B cell (primary cell): ENCODE results near the gene GATAD2A. TPM values are rescaled to one million over a fixed set of nuclear protein-coding genes. Genes with fewer than 3 reads are reported as not detected.

Experiments
- ATAC-seq: fragments of 200-7000 bp; cut with Tn5 transposase; one replicate; pipeline ENCODE4 v1.10.0; 2021; ENCODE audit warnings: low read depth, mild to moderate bottlenecking, moderate number of reproducible peaks, moderate library complexity
- CTCF ChIA-PET: fragments of 350-600 bp; sonication (Branson Sonifier 250); formaldehyde crosslinking; loops from one replicate; lab custom pipeline; 2021; ENCODE audit warnings: antibody characterized with exemption, inconsistent platforms; lab: Charles Lee
- POLR2A ChIA-PET: fragments of 350-600 bp; sonication (Branson Sonifier 250); formaldehyde crosslinking; loops from one replicate; lab custom pipeline; 2021; ENCODE audit warnings: antibody characterized with exemption; lab: Charles Lee
- DNase-seq: peaks from one replicate; pipeline ENCODE4 v3.0.0; 2013
- H2AFZ ChIP-seq: 2 replicates; pipeline ENCODE4 v1.6.1; 2012; ENCODE audit warnings: mild to moderate bottlenecking, low read depth, low read length; ENCODE audit not compliant: insufficient read depth, poor library complexity, severe bottlenecking
- H3K27ac ChIP-seq, 2 donors: 1 replicate in 1 of 2; 2 replicates in 1 of 2; pipeline ENCODE4 v1.5.1; 2012 to 2013; ENCODE audit warnings: low read length in 2 of 2, mild to moderate bottlenecking in 2 of 2, moderate library complexity in 1 of 2
- H3K27me3 ChIP-seq, 4 experiments: fragments of 200-600 bp in 1 of 4; sonication (generic) in 1 of 4; replicated peaks in 1 of 4; 1 replicate in 2 of 4; 2 replicates in 2 of 4; pipeline versions ENCODE4 v1.6.1 to v1.7.0; 2013 to 2016; ENCODE audit warnings: low read length in 3 of 4, mild to moderate bottlenecking in 2 of 4, mixed read lengths in 1 of 4, moderate library complexity in 1 of 4; ENCODE audit not compliant: insufficient read depth in 4 of 4, control insufficient read depth in 3 of 4; ENCODE audit errors: control extremely low read depth in 1 of 4
- H3K36me3 ChIP-seq, 2 experiments: replicated peaks in 1 of 2; 1 replicate in 1 of 2; 2 replicates in 1 of 2; pipeline versions ENCODE4 v1.6.1 to v1.7.1; 2013; ENCODE audit warnings: low read length in 1 of 2; ENCODE audit not compliant: insufficient read depth in 2 of 2, control insufficient read depth in 1 of 2; ENCODE audit errors: control extremely low read depth in 1 of 2, extremely low read depth in 1 of 2
- H3K4me1 ChIP-seq, 2 donors: fragments of 200-600 bp in 1 of 2; sonication (generic) in 1 of 2; 1 replicate in 1 of 2; 2 replicates in 1 of 2; pipeline versions ENCODE4 v1.5.1 to v1.6.1; 2013 to 2017; ENCODE audit warnings: low read length in 2 of 2; ENCODE audit not compliant: control insufficient read depth in 2 of 2, insufficient read depth in 2 of 2
- H3K4me2 ChIP-seq: replicated peaks from 2 replicates; pipeline ENCODE3; 2012; ENCODE audit warnings: mild to moderate bottlenecking, low read depth, low read length; ENCODE audit not compliant: poor library complexity, severe bottlenecking
- H3K4me3 ChIP-seq, 5 experiments: fragments of 200-600 bp in 1 of 5; sonication (generic) in 1 of 5; 1 replicate in 3 of 5; 2 replicates in 2 of 5; pipeline versions ENCODE4 v1.5.1 to v1.7.0; 2011 to 2016; ENCODE audit warnings: low read length in 4 of 5, mild to moderate bottlenecking in 4 of 5, low read depth in 2 of 5, control low read depth in 1 of 5, moderate library complexity in 1 of 5; ENCODE audit not compliant: insufficient read depth in 1 of 5; ENCODE audit errors: control extremely low read depth in 1 of 5, extremely low read depth in 1 of 5
- H3K79me2 ChIP-seq: fragments of 200-600 bp; sonication (generic); one replicate; pipeline ENCODE4 v1.6.0; 2016; ENCODE audit warnings: low read length; ENCODE audit not compliant: control insufficient read depth, insufficient read depth
- H3K9ac ChIP-seq: fragments of 200-600 bp; sonication (generic); 2 replicates; pipeline ENCODE4 v1.6.1; 2017; ENCODE audit warnings: mild to moderate bottlenecking, low read length, moderate library complexity
- H3K9me3 ChIP-seq, 3 donors: one replicate each; pipeline versions ENCODE4 v1.6.1 to v1.7.1; 2013; ENCODE audit warnings: low read length in 2 of 3; ENCODE audit not compliant: control insufficient read depth in 2 of 3, insufficient read depth in 1 of 3; ENCODE audit errors: control extremely low read depth in 1 of 3
- H4K20me1 ChIP-seq: 2 replicates; pipeline ENCODE4 v1.6.0; 2012; ENCODE audit warnings: mild to moderate bottlenecking, low read length; ENCODE audit not compliant: insufficient read depth, control insufficient read depth, poor library complexity, severe bottlenecking
- H3K27ac Mint-ChIP-seq: one replicate; pipeline ENCODE4 v1.8.0; 2021; ENCODE audit warnings: mixed read lengths
- H3K27me3 Mint-ChIP-seq: one replicate; pipeline ENCODE4 v1.8.0; 2021; ENCODE audit warnings: mixed read lengths
- H3K4me1 Mint-ChIP-seq: one replicate; pipeline ENCODE4 v1.8.0; 2021; ENCODE audit warnings: mixed read lengths
- H3K4me3 Mint-ChIP-seq: one replicate; pipeline ENCODE4 v1.8.0; 2021; ENCODE audit warnings: mixed read lengths
- H3K9me3 Mint-ChIP-seq: one replicate; pipeline ENCODE4 v1.8.0; 2022; ENCODE audit warnings: mixed read lengths; ENCODE audit not compliant: insufficient read depth
- CTCF ChIP-seq: fragments of 200-600 bp; IDR thresholded peaks from one replicate; pipeline ENCODE4 v1.8.0; 2022; ENCODE audit warnings: antibody characterized with exemption, mild to moderate bottlenecking
- EZH2 ChIP-seq: IDR thresholded peaks from 2 replicates; pipeline ENCODE4 v1.6.1; 2012; ENCODE audit warnings: borderline replicate concordance, low read depth, mild to moderate bottlenecking, moderate library complexity, low read length; ENCODE audit not compliant: insufficient read depth, poor library complexity, severe bottlenecking
- WGBS: methylation state at CpG from one replicate; pipeline ENCODE4 v1.1.5; 2013; ENCODE audit warnings: missing lambda C conversion rate; ENCODE audit not compliant: insufficient coverage; 5-methylcytosine and 5-hydroxymethylcytosine counted together
- intact Hi-C: fragments of 100-400 bp; cut with micrococcal nuclease; formaldehyde crosslinking; loops from one replicate; pipeline ENCODE4 v1.10.0; 2022
- polyA plus RNA-seq: library from polyadenylated mRNA; depleted of rRNA; stranded (reverse); fragments of >200 nt; gene quantifications from 2 replicates; pipeline ENCODE4 v1.2.3, GENCODE V29; 2012
- total RNA-seq, 2 donors: library from RNA; stranded (reverse); fragments of 120-200 nt in 1 of 2; gene quantifications; 1 replicate in 1 of 2; 2 replicates in 1 of 2; pipeline versions ENCODE4 v1.2.3 to v1.2.4, GENCODE V29; 2013 to 2022

The GATAD2A gene
- total and polyA plus RNA-seq, 2 donors (not counting 1 experiment from before 2014, with no cell fraction given) = 28.8 to 76.3 TPM

GRCh38 chr19:19436137-19436691 lies 30.7 kb downstream of the GATAD2A start:
- DNase-seq (no peak), ATAC-seq (no peak)
- peaks cover 96% of the 10 kb centered on the region for H3K79me2 ChIP-seq
- H3K4me3 ChIP-seq = no peak overlapping the region
- peaks cover 0 to 8% of the 10 kb centered on the region in 2 experiments for H3K36me3 ChIP-seq
- no peak overlapping the region for H3K4me2 ChIP-seq
- H3K9me3 Mint-ChIP-seq = no peaks in the 10 kb centered on the region
- no peaks in the 10 kb centered on the region for H3K27me3 Mint-ChIP-seq
- POLR2A ChIA-PET = no interaction called here
- peaks cover 56% of the 10 kb centered on the region for H3K4me1 Mint-ChIP-seq
- no peak overlapping the region for H3K27ac Mint-ChIP-seq
- intact Hi-C loops = no loop called here
- H3K9me3 ChIP-seq = no peaks in the 10 kb centered on the region
- TF ChIP-seq CTCF (no peak), EZH2 (no peak)
- no peak overlapping the region for H3K4me3 Mint-ChIP-seq
- H3K9ac ChIP-seq = no peak overlapping the region
- H3K4me1 ChIP-seq = peaks cover 5 to 13% of the 10 kb centered on the region in 2 donors
- WGBS = 96% methylated on average over 10 of the region's 10 CpGs
- no peak overlapping the region for H3K27ac ChIP-seq
- CTCF ChIA-PET = no interaction called here
- H2AFZ ChIP-seq = no peak overlapping the region
- peaks cover 83% of the 10 kb centered on the region for H4K20me1 ChIP-seq
- no peaks in the 10 kb centered on the region for H3K27me3 ChIP-seq

GRCh38 chr19:19438366-19439175 lies 33.1 kb downstream of the GATAD2A start:
- no peak overlapping the region for H3K4me3 Mint-ChIP-seq
- H3K4me1 ChIP-seq = peaks cover 5 to 12% of the 10 kb centered on the region in 2 donors
- no peak for DNase-seq

More at GRCh38 chr19:19438366-19439175, 33.1 kb downstream of the GATAD2A start:
- CTCF ChIA-PET = no interaction called here
- Mint-ChIP-seq H3K27ac (no peak overlapping the region), H3K9me3 (no peaks in the 10 kb centered on the region), H3K27me3 (no peaks in the 10 kb centered on the region), H3K4me1 (peaks cover 47% of the 10 kb centered on the region)
- H4K20me1 ChIP-seq = peaks cover 73% of the 10 kb centered on the region
- H3K27me3 ChIP-seq = no peaks in the 10 kb centered on the region
- no peaks in the 10 kb centered on the region for H3K9me3 ChIP-seq
- H3K4me2 ChIP-seq = no peak overlapping the region
- TF ChIP-seq CTCF (no peak), EZH2 (no peak)
- H3K79me2 ChIP-seq = peaks cover 96% of the 10 kb centered on the region
- intact Hi-C loops = no loop called here
- POLR2A ChIA-PET = no interaction called here
- H3K27ac ChIP-seq = no peak overlapping the region
- no peak overlapping the region for H3K4me3 ChIP-seq
- no peak for ATAC-seq
- 94% methylated on average over 3 of the region's 4 CpGs for WGBS
- no peak overlapping the region for H2AFZ ChIP-seq
- peaks cover 0 to 8% of the 10 kb centered on the region in 2 experiments for H3K36me3 ChIP-seq
- no peak overlapping the region for H3K9ac ChIP-seq
